ENCODE data around the gene SPHK2. TPM values are rescaled to one million over a fixed set of nuclear protein-coding genes. Genes with fewer than 3 reads are reported as not detected.
A peak's percentile ranks its signal among the peaks of the same experiment; 100 is the strongest.

SPHK2 gene
- total and polyA plus RNA-seq, 3 donors from 2014 or later: 31.2 to 47.6 (median 43.1) TPM

GRCh38 chr19:48661711-48662090, 42.4 kb downstream of the SPHK2 start:
- H3K4me1 ChIP-seq: peaks cover 4% of the 10 kb centered on the region
- intact Hi-C loops (cut with DNase I; ENCODE audit: low total_unique reads): no loop called here
- DNase-seq: no peak
- 20 to 77% methylated on average over 1 to 50 of the region's 50 CpGs for WGBS, 2 donors
- H3K9me3 ChIP-seq: no peaks in the 10 kb centered on the region
- H3K27ac ChIP-seq: peak overlapping the region; percentile 39 to 60
- TF ChIP-seq, protein P1, sequence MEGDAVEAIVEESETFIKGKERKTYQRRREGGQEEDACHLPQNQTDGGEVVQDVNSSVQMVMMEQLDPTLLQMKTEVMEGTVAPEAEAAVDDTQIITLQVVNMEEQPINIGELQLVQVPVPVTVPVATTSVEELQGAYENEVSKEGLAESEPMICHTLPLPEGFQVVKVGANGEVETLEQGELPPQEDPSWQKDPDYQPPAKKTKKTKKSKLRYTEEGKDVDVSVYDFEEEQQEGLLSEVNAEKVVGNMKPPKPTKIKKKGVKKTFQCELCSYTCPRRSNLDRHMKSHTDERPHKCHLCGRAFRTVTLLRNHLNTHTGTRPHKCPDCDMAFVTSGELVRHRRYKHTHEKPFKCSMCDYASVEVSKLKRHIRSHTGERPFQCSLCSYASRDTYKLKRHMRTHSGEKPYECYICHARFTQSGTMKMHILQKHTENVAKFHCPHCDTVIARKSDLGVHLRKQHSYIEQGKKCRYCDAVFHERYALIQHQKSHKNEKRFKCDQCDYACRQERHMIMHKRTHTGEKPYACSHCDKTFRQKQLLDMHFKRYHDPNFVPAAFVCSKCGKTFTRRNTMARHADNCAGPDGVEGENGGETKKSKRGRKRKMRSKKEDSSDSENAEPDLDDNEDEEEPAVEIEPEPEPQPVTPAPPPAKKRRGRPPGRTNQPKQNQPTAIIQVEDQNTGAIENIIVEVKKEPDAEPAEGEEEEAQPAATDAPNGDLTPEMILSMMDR (IDR thresholded peaks at IDR 0.05): no peak
- no peak for TF ChIP-seq POLR2A (IDR thresholded peaks at IDR 0.05)
- H3K27me3 ChIP-seq: no peaks in the 10 kb centered on the region
- H3K4me3 ChIP-seq: peak overlapping the region; percentile 49 to 53
- no peaks in the 10 kb centered on the region for H3K36me3 ChIP-seq (ENCODE audit: low read depth, missing control alignments)

DNA sequence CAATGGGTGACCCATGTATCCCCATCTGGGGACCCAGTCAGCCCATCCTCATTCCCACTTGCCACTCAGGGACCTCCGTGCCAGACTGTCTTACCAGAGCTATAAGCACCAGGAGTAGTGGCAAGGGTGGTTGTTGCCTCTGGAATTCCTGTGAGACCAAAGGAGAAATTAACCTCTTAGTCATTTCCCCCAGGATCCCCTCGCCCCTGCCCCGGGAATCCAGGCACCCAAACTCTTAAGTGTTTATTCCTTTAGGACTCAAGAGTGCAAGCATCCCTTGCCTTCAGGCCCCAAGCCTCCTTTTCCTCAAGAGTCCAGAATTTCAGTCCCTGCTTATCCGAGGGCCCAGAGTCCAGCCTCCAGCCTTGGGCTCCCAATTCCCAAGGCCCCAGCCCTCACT, 44.4 kb downstream of the SPHK2 start:
- DNase-seq: no peak
- intact Hi-C loops (cut with DNase I; ENCODE audit: low total_unique reads): no loop called here
- no peak overlapping the region for H3K4me3 ChIP-seq
- peaks cover 4% of the 10 kb centered on the region for H3K4me1 ChIP-seq
- no peaks in the 10 kb centered on the region for H3K36me3 ChIP-seq (ENCODE audit: low read depth, missing control alignments)
- H3K9me3 ChIP-seq: no peaks in the 10 kb centered on the region
- WGBS, 2 donors: 92 to 99% methylated on average over 4 of the region's 4 CpGs
- H3K27me3 ChIP-seq: no peaks in the 10 kb centered on the region
- no peak overlapping the region for H3K27ac ChIP-seq
- TF ChIP-seq, protein P1 (IDR thresholded peaks at IDR 0.05): no peak
- TF ChIP-seq POLR2A (IDR thresholded peaks at IDR 0.05): no peak

DNA sequence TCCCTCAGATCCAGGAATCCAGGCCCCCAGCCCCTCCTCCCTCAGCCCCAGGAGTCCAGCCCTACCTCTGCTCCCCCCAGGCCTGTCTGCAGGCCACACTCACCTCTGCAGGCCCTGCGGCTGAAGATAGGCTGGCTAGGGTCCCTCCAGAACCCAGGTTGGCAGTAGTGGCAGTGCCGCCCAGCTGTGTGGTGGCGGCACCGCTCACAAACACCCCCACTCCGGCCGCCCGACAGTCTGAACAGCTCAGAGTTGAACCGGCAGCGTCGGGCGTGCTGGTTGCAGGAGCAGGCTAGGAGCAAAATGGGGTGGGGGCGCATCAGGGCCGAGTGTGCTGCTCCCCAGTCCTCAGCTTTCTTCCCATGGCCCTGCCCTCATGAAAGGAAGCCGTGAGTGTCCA, 45.2 kb downstream of the SPHK2 start:
- Histone ChIP-seq H3K36me3 (ENCODE audit: low read depth, missing control alignments) (no peaks in the 10 kb centered on the region), H3K27ac (no peak overlapping the region), H3K4me3 (no peak overlapping the region), H3K27me3 (no peaks in the 10 kb centered on the region), H3K9me3 (no peaks in the 10 kb centered on the region), H3K4me1 (peaks cover 4% of the 10 kb centered on the region)
- no peak for DNase-seq
- intact Hi-C loops (cut with DNase I; ENCODE audit: low total_unique reads): no loop called here
- WGBS, 2 donors: 85 to 89% methylated on average over 12 to 13 of the region's 14 CpGs
- TF ChIP-seq, protein P1 (IDR thresholded peaks at IDR 0.05): no peak
- TF ChIP-seq POLR2A (IDR thresholded peaks at IDR 0.05): no peak

DNA sequence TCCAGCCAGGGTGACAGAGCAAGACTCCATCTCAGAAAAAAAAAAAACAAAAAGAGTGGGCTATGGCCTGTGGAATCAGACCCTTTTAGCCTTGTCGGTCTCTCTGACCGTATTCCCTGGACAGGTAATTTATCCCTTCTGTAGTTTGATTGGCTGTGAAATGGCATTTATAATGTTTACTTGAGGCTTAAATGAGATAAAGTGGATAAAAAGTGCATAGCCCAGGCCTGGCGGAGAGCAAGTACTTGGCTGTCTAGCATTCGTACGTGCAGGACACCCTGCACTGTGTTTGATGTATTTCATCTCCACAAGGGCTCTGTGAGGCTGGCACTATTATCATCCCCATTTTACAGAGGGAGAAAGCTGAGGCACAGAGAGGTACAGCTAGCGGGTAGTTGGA, 46.5 kb downstream of the SPHK2 start:
- TF ChIP-seq POLR2A (IDR thresholded peaks at IDR 0.05): no peak
- TF ChIP-seq, protein P1 (IDR thresholded peaks at IDR 0.05): no peak
- Histone ChIP-seq H3K9me3 (no peaks in the 10 kb centered on the region), H3K4me3 (no peak overlapping the region), H3K27me3 (no peaks in the 10 kb centered on the region), H3K4me1 (peaks cover 4% of the 10 kb centered on the region), H3K27ac (no peak overlapping the region), H3K36me3 (ENCODE audit: low read depth, missing control alignments) (no peaks in the 10 kb centered on the region)
- whole genome bisulfite sequencing, 2 donors: 89 to 91% methylated on average over 6 of the region's 6 CpGs
- intact Hi-C loops (cut with DNase I; ENCODE audit: low total_unique reads): no loop called here
- DNase-seq: no peak

- H3K4me1 ChIP-seq: peaks cover 4% of the 10 kb centered on the region
- 67% methylated on average over 3 of the region's 3 CpGs; no CpG with 5 or more reads in 1 of the 2 donors for WGBS, 2 donors
- no peaks in the 10 kb centered on the region for H3K36me3 ChIP-seq (ENCODE audit: low read depth, missing control alignments)
- intact Hi-C loops (cut with DNase I; ENCODE audit: low total_unique reads): no loop called here
- TF ChIP-seq, protein P1 (IDR thresholded peaks at IDR 0.05): no peak
- no peak for TF ChIP-seq POLR2A (IDR thresholded peaks at IDR 0.05)
- H3K4me3 ChIP-seq: no peak overlapping the region
- H3K27me3 ChIP-seq: no peaks in the 10 kb centered on the region
- no peaks in the 10 kb centered on the region for H3K9me3 ChIP-seq
- no peak overlapping the region for H3K27ac ChIP-seq
- DNase-seq: no peak
Observed at GRCh38 chr19:48668332-48668731, 49.0 kb downstream of the SPHK2 start.
